Activated CD4-positive, alpha-beta T cell treated with anti-CD3 and anti-CD28 coated beads, Interleukin-2, amount 10 ng/mL, durations not matched to agents 7 days and 5 days (primary cell): ENCODE measurements around the gene MCM3AP. TPM values are rescaled to one million over a fixed set of nuclear protein-coding genes. Genes with fewer than 3 reads are reported as not detected.

Source experiments
- CTCF ChIA-PET: fragments of 350-600 bp; sonication (Branson Sonifier 250); formaldehyde crosslinking; loops from one replicate; lab custom pipeline; 2021; ENCODE audit warnings: antibody characterized with exemption; lab: Charles Lee
- POLR2A ChIA-PET: fragments of 350-600 bp; sonication (Branson Sonifier 250); formaldehyde crosslinking; loops from one replicate; lab custom pipeline; 2021; ENCODE audit warnings: antibody characterized with exemption; lab: Charles Lee
- DNase-seq: peaks from one replicate; pipeline ENCODE4 v3.0.0-alpha.2; 2020
- H3K27ac Mint-ChIP-seq: one replicate; pipeline ENCODE4 v1.8.0; 2021; ENCODE audit warnings: mild to moderate bottlenecking, moderate library complexity, mixed read lengths
- H3K27me3 Mint-ChIP-seq: one replicate; pipeline ENCODE4 v1.8.0; 2021; ENCODE audit warnings: mixed read lengths
- H3K36me3 Mint-ChIP-seq: one replicate; pipeline ENCODE4 v1.8.0; 2021; ENCODE audit warnings: low read depth, mixed read lengths
- H3K4me1 Mint-ChIP-seq: one replicate; pipeline ENCODE4 v1.8.0; 2021; ENCODE audit warnings: mixed read lengths
- H3K4me3 Mint-ChIP-seq: one replicate; pipeline ENCODE4 v1.8.0; 2021; ENCODE audit warnings: mild to moderate bottlenecking, moderate library complexity, mixed read lengths
- H3K9me3 Mint-ChIP-seq: one replicate; pipeline ENCODE4 v1.8.0; 2021; ENCODE audit warnings: mixed read lengths
- total RNA-seq, 2 experiments: library from RNA; stranded (reverse); gene quantifications; one replicate each; pipeline ENCODE4 v1.2.3, GENCODE V29; 2021

The MCM3AP gene
- 100 to 1,000 TPM in 1 of 2 experiments, 10 to 100 TPM in 1; 94.5 to 118 TPM for total RNA-seq

GRCh38 chr21:46285206-46285661 is at the start of gene MCM3AP:
TSS of gene MCM3AP (minus strand) at chr21:46285611. CDS start at chr21:46285286, 325 bp downstream.
- Mint-ChIP-seq H3K4me1 (peaks cover 62% of the 10 kb centered on the region), H3K9me3 (no peaks in the 10 kb centered on the region), H3K27ac (peak within 1 kb of the TSS; percentile 94), H3K4me3 (peak within 1 kb of the TSS; percentile 93), H3K36me3 (peaks cover 37% of the 10 kb centered on the region), H3K27me3 (no peaks in the 10 kb centered on the region)
- no peak for DNase-seq
- ChIA-PET CTCF (interaction anchor here (0.5 to 1.2 kb wide), 5 partner anchors 10 to 76 kb away, joined by 3 read pairs; no protein-coding TSS in a partner anchor), POLR2A (no interaction called here)

DNA sequence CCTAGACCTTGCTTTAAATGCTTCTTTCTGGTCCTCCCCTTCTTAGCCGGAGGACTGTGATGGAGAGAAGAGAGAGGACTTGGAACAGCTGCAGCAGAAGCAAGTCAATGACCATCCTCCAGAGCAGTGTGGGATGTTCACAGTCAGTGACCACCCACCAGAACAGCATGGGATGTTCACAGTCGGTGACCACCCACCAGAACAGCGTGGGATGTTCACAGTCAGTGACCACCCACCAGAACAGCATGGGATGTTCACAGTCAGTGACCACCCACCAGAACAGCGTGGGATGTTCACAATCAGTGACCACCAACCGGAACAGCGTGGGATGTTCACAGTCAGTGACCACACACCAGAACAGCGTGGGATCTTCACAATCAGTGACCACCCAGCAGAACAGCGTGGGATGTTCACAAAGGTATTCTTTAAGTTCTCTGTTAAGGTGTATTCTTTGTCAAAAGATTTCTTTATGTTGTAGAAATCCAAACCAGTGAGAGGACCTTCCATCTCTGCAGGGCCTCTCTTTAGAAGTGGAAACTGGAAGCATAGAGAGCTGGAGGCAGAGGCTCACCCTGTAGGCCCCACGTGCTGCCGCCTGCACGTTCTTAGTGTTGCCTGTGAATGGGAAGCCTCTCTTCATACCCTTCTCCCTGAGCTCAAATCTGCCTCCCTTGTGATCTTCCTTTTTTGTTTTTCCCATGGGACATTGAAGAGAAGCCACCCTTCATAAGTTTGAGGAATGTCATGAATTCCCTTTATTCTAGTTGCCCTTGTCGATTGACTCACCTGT is 49.1 kb upstream of the MCM3AP start:
- Mint-ChIP-seq H3K27me3 (no peaks in the 10 kb centered on the region), H3K36me3 (peaks cover 46% of the 10 kb centered on the region), H3K9me3 (no peaks in the 10 kb centered on the region), H3K4me3 (no peak overlapping the region), H3K4me1 (peaks cover 2% of the 10 kb centered on the region), H3K27ac (no peak overlapping the region)
- POLR2A ChIA-PET: interaction anchor here (0.7 kb wide), 1 partner anchor 198 kb away, joined by 3 read pairs; no protein-coding TSS in a partner anchor
- CTCF ChIA-PET: interaction anchor here (0.6 to 1.0 kb wide), 3 partner anchors 9 to 60 kb away, joined by 3 read pairs; a partner anchor contains a TSS
- no peak for DNase-seq

GRCh38 chr21:46329796-46330195 is 44.4 kb upstream of the MCM3AP start:
- H3K27ac Mint-ChIP-seq: no peak overlapping the region
- peaks cover 37% of the 10 kb centered on the region for H3K36me3 Mint-ChIP-seq
- no peak overlapping the region for H3K4me3 Mint-ChIP-seq
- ChIA-PET POLR2A (no interaction called here), CTCF (no interaction called here)
- H3K4me1 Mint-ChIP-seq: peaks cover 20% of the 10 kb centered on the region
- no peak for DNase-seq
- no peaks in the 10 kb centered on the region for H3K9me3 Mint-ChIP-seq
- no peaks in the 10 kb centered on the region for H3K27me3 Mint-ChIP-seq

GRCh38 chr21:46328151-46328550 is 42.7 kb upstream of the MCM3AP start:
- DNase-seq: no peak
- CTCF ChIA-PET: no interaction called here
- no peaks in the 10 kb centered on the region for H3K9me3 Mint-ChIP-seq
- POLR2A ChIA-PET: no interaction called here
- peaks cover 20% of the 10 kb centered on the region for H3K4me1 Mint-ChIP-seq
- H3K27ac Mint-ChIP-seq: no peak overlapping the region
- no peaks in the 10 kb centered on the region for H3K27me3 Mint-ChIP-seq
- no peak overlapping the region for H3K4me3 Mint-ChIP-seq
- peaks cover 37% of the 10 kb centered on the region for H3K36me3 Mint-ChIP-seq

- no peaks in the 10 kb centered on the region for H3K9me3 Mint-ChIP-seq
- H3K4me1 Mint-ChIP-seq: peaks cover 20% of the 10 kb centered on the region
- H3K27ac Mint-ChIP-seq: no peak overlapping the region
- H3K27me3 Mint-ChIP-seq: no peaks in the 10 kb centered on the region
- DNase-seq: no peak
- POLR2A ChIA-PET: no interaction called here
- H3K4me3 Mint-ChIP-seq: no peak overlapping the region
- CTCF ChIA-PET: no interaction called here
- H3K36me3 Mint-ChIP-seq: peaks cover 38% of the 10 kb centered on the region
Observed at GRCh38 chr21:46327711-46328110, 42.3 kb upstream of the MCM3AP start.

- H3K27me3 Mint-ChIP-seq: no peaks in the 10 kb centered on the region
- ChIA-PET POLR2A (no interaction called here), CTCF (interaction anchor here (1.0 to 1.5 kb wide), 3 partner anchors 9 to 13 kb away, joined by 3 to 5 read pairs (median 3); no protein-coding TSS in a partner anchor)
- H3K4me1 Mint-ChIP-seq: peaks cover 31% of the 10 kb centered on the region
- no peak for DNase-seq
- peak overlapping the region; percentile 27 for H3K27ac Mint-ChIP-seq
- H3K4me3 Mint-ChIP-seq: peak overlapping the region; percentile 33
- peaks cover 44% of the 10 kb centered on the region for H3K36me3 Mint-ChIP-seq
- H3K9me3 Mint-ChIP-seq: no peaks in the 10 kb centered on the region
Observed at GRCh38 chr21:46326110-46326703, 40.8 kb upstream of the MCM3AP start.

DNA sequence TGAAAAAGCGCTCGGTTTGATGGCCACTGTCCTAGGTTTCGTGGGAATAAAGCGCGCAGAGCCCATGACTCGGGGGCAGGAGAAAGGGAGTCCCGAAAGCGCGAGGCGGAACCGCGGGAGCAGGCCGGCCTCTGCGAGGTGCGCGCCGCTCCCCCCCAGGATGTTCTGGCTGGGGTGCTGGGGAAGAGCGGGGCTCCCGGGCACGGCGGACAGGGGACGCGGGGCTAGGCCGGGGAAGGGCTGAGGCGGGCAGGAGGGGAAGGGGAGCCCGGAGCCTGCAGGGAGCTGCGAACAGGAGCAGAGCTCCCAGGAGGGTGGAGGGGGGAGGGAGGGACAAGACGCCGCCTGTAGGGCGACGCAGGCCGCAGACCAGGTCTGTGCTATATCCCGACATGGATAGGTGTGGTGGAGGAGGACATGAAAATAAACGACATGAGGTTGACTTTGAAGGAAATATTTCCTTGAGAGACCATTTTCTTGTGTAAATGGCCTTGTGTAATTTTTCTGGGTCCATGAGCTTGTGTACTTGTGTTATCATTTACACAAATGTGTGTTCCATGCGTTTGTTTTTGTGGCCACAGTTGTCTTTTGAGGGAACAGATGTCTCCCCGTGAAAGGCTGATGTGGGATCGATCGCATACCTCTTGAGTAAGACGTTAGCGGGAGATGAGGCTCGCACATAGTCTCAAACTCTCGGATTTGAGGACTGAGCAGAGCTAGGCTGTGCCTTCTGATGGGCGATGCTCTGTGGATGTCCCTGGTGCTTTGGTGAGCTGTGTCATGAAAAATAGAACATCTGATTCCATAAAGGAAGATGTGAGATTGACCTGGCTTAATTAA is 39.9 kb upstream of the MCM3AP start:
- Mint-ChIP-seq H3K4me3 (peak overlapping the region; percentile 95), H3K27me3 (no peaks in the 10 kb centered on the region), H3K4me1 (peaks cover 38% of the 10 kb centered on the region), H3K27ac (peak overlapping the region; percentile 90), H3K9me3 (no peaks in the 10 kb centered on the region), H3K36me3 (peaks cover 47% of the 10 kb centered on the region)
- POLR2A ChIA-PET: no interaction called here
- CTCF ChIA-PET: interaction anchor here (0.6 to 1.5 kb wide), 4 partner anchors 10 to 127 kb away, joined by 3 to 5 read pairs (median 3); no protein-coding TSS in a partner anchor
- DNase-seq: peak; percentile 39

DNA sequence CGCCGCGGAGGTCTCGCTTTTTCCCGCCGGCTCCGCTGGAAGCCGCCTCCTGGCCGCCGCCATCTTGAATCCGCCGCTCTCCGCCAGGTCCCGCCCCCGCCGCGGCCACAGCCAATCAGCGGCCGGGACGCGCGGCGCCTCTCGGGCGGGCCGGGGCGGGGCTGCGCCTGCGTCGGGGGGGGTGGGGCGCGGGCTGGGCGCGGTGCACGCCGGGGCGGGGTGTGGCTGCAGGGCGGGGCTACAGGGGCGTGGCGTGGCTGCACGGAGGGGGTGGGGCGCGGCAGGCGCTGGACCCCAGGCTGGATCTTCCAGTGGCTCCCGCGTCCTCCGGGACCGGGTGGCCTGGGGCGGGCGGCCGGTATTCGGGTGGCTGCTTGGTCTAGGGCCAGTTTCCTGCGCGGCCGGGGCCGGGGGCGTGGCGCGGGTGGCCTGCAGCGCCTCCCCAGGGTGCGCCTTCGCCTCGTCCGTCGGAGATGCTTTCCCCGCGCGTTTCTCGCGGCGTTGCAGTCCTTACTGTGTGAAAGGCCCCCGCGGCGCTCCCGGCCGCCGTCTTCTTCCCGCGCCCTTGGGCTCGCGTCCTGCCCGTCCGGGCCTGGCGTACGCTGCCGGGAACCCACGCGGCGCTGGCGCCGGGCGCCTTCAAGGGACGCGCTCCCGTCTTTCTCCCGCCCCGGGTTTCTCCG is 39.1 kb upstream of the MCM3AP start:
- H3K36me3 Mint-ChIP-seq: peaks cover 48% of the 10 kb centered on the region
- no peaks in the 10 kb centered on the region for H3K9me3 Mint-ChIP-seq
- CTCF ChIA-PET: interaction anchor here (0.6 to 1.5 kb wide), 2 partner anchors 11 to 126 kb away, joined by 3 read pairs; no protein-coding TSS in a partner anchor
- POLR2A ChIA-PET: no interaction called here
- H3K4me1 Mint-ChIP-seq: peaks cover 41% of the 10 kb centered on the region
- H3K27ac Mint-ChIP-seq: peak overlapping the region; percentile 99
- DNase-seq: peak; percentile 84
- peak overlapping the region; percentile 95 for H3K4me3 Mint-ChIP-seq
- H3K27me3 Mint-ChIP-seq: no peaks in the 10 kb centered on the region

DNA sequence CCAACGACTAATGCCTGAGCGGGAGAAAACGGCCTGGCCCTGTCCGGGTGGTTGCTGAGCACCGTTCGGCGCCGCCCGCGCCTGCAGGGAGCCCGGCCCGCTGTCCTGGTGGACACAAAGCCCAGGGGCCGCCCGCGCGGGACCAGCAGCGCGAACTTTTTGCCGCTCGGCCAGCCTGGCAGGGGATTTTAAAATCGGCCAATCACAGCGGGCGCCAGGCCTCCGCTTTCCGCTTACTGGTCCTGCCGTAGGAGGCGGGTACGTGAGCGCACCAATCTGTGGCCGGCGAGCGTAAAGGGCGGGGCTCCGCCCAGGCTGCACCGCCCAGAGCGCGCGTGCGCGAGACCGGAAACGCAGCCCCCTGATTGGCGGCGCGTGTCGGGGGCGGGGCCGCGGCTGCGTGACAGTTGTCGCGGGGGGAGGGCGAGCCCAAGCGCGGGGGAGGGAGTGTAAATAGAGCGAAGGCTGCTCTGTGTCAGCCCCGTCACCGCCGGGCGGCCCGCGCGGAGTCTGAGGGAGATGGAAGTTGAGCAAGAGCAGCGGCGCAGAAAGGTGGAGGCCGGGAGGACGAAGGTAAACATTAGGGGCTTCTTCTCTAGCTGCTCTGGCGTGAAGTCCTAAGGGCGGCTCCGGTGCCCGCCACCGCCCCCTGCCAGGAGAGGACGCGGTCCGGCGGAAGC is 38.4 kb upstream of the MCM3AP start, which contains the start of the genes C21orf58 and PCNT:
TSS of gene C21orf58 (minus strand) at position 161 of the 680 bp plus-strand sequence. CDS start 1,132 bp downstream, outside the sequence.
TSS of gene PCNT (plus strand) at position 447 of the 680 bp plus-strand sequence. CDS start at position 520, 73 bp downstream.
- no peaks in the 10 kb centered on the region for H3K27me3 Mint-ChIP-seq
- no peaks in the 10 kb centered on the region for H3K9me3 Mint-ChIP-seq
- peak within 1 kb of the TSS; percentile 95 for H3K4me3 Mint-ChIP-seq
- ChIA-PET CTCF (interaction anchor here (0.8 to 1.0 kb wide), 2 partner anchors 13 to 22 kb away, joined by 3 to 5 read pairs; no protein-coding TSS in a partner anchor), POLR2A (interaction anchor here (0.6 kb wide), 1 partner anchor 1242 kb away, joined by 5 read pairs; no protein-coding TSS in a partner anchor)
- peaks cover 45% of the 10 kb centered on the region for H3K36me3 Mint-ChIP-seq
- peak; percentile 97 for DNase-seq
- peaks cover 44% of the 10 kb centered on the region for H3K4me1 Mint-ChIP-seq
- H3K27ac Mint-ChIP-seq: peak within 1 kb of the TSS; percentile 99

- Mint-ChIP-seq H3K36me3 (peaks cover 43% of the 10 kb centered on the region), H3K27me3 (no peaks in the 10 kb centered on the region), H3K4me3 (peak overlapping the region; percentile 95), H3K4me1 (peaks cover 48% of the 10 kb centered on the region), H3K9me3 (no peaks in the 10 kb centered on the region), H3K27ac (peak overlapping the region; percentile 99)
- peak; percentile 12 for DNase-seq
- ChIA-PET POLR2A (interaction anchor here (0.6 kb wide), 1 partner anchor 1242 kb away, joined by 5 read pairs; no protein-coding TSS in a partner anchor), CTCF (interaction anchor here (0.8 to 1.0 kb wide), 3 partner anchors 12 to 180 kb away, joined by 3 to 5 read pairs (median 3); no protein-coding TSS in a partner anchor)
Observed at GRCh38 chr21:46323227-46323709, 37.9 kb upstream of the MCM3AP start.
